HG03520 (cell line): ENCODE data around the gene HSP90AA1.
"Not testable (repeated sequence)": the region's sequence is repeated elsewhere in the genome, so short reads cannot be mapped to it uniquely, and the experiment has no call there.

Source experiments
- ATAC-seq: cut with Tn5 transposase; IDR thresholded peaks from one replicate; pipeline ENCODE4 v1.9.1; 2021; ENCODE audit warnings: mild to moderate bottlenecking, moderate library complexity; ENCODE audit not compliant: unreplicated experiment

The HSP90AA1 gene

DNA sequence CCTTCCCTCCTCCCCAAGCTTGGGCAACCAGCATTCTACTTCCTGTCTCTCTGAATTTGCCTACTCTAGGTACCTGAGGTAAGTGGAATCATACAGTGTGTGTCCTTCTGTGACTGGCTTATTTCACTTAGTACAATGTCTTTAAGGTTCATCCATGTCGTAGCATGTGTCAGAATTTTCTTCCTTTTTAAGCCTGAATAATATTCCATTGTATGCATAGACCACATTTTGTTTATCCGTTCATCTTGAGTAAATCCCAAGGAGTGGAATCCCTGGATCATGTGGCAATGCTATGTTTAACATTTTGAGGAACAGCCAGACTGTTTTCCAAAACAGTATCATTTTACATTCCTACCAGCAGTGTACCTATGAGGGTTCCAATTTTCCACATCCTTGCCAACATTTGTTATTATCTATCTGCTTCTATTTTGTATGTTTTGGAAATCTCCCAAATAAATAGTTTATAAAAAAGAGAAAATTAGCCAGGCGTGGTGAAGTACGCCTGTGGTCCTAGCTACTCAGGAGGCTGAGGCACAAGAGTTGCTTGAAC, 12.4 kb downstream of the HSP90AA1 start:
- no peak for ATAC-seq

- ATAC-seq: no peak
Observed at GRCh38 chr14:102071283-102071998, 15.4 kb downstream of the HSP90AA1 start.

DNA sequence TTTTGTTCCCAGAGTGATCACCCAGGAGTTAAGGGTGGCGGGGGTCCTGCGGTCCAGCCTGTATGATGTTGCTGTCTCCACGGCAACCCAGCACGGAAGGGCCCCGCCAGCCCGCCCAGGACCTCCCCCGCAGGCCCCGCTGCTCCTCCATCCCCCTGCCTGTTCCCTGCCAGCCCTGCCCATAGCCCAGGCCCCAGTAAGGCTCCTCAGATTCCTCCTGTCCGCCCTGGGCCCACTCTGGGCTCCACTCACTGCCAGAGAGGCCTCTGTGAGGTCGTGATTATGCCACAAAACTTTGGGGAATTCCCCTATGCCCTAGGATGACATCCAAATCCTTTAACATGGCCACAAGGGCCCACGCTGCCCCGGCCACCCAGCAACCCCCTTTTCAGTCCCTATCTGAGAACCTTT, 20.8 kb downstream of the HSP90AA1 start:
- ATAC-seq: no peak

DNA sequence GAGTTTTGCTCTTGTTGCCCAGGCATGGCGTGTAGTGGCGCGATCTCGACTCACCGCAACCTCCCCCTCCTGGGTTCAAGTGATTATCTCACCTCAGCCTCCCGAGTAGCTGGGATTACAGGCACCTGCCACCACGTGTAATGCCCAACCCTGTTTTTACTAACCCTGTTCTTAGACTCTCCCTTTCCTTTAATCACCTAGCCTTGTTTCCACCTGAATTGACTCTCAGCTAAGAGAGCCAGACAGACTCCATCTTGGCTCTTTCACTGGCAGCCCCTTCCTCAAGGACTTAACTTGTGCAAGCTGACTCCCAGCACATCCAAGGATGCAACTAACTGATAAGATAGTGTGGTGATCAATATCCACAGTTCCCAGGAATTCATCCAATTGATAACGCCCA, 22.3 kb downstream of the HSP90AA1 start:
- ATAC-seq: not testable (repeated sequence)

DNA sequence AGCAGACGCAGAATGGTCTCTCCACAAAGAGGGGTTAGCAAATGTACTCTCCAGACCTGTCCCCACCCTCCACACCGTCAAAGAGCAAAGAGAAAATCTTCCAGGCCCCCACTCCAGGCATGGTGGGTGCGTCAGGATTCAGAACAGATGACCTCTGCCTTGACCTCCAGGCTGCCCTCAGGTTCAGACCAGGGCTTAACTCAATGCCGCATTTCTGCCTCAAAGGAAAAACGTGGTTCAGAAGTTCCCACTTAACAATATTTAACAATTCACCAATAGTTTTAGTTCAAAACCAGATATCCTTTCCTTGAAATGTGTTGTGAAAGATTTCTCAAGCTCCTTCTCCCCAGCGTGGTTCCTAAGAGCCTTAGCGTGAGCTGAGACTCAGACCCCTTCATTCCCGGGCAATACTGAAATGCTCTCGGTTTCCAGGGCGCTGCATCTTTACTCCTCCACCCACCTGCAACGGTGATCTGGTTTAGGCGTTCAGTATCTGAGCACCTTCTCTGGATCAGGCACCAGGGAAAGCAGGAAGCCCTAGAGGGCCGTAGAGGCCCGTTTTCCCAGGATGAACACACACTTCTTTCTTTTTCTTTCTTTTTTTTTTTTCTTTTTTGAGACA, 22.9 kb downstream of the HSP90AA1 start:
- no peak for ATAC-seq

DNA sequence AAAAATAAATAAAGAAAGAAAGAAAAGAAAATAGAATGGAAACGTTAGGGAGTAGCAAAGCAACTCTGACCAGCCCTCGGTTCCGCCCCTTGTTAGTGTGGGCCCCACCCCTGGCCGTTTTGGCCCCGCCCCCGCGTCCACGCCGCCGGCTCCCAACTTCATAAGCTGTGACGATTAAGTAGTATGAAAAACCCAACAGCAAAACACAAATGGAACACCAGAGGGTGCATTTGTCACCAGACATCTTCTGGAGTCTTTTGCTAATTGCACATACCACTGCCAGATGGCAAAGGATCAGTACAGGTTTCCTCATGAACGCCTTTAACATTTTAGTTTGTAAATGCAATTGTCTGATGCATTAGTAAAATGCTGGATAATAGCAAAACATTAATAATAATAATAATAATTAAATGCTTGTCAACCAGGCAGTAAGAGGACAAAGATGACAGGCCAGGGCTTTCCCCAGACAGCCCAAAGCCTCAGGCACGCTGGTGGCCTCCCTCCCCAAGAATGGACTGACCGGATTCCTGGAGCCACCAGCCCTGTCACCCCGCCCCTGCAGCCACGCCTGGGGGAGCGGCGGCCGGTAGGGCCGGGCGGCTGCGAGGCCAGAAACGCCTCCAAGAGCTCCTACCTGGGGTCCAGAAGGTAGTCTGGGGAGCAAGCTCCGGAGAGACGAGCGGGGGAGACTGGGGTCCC, 23.6 kb downstream of the HSP90AA1 start:
- no peak for ATAC-seq

- no peak for ATAC-seq
Observed at GRCh38 chr14:102058961-102059360, 27.9 kb downstream of the HSP90AA1 start.

DNA sequence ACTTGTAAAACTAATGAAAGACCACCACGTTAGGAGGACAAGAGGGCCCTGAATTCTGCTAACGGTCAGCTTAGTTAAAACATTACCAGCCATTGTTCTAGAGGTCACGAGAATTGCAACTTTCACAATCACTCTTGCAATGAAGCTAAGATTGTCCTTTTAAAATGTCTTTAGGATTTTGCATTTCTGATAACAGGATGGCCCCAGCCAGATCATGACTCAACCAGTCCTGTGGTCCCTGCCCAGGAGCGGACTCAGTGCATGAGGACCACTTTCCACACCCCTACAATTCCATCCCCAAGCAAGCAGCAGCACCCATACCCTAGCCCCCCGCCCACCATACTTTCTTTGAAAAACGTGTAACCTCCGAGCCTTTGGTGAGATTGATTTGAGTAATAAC, 28.7 kb downstream of the HSP90AA1 start:
- no peak for ATAC-seq

- ATAC-seq: no peak
Observed at GRCh38 chr14:102057480-102058114, 29.2 kb downstream of the HSP90AA1 start.

DNA sequence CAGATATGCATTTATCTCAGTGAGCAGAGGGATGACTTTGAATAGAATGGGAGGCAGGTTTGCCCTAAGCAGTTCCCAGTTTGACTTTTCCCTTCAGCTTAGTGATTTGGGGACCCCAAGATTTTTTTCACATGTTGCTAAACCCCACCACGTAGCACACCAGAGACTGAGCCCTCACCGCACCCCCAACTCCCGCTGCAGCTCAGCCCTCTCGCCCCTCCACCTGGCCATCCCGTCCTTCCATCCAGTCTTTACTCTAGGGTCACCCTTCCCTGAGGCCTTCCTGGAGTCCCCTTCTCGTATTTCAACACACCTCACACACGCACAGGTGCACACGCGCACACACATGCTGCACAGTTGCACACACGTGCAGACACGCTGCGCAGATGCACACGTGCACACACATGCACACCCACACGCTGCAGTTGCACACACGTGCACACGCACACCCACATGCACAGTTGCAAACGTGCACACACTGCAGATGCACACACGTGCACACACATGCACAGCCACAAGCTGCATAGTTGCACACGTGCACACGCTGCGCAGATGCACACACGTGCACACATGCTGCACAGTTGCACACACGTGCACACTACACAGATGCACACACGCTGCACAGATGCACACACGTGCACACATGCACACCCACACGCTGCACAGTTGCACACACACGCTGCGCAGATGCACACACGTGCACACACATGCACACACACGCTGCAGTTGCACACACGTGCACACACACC, 30.0 kb downstream of the HSP90AA1 start:
- no peak for ATAC-seq

DNA sequence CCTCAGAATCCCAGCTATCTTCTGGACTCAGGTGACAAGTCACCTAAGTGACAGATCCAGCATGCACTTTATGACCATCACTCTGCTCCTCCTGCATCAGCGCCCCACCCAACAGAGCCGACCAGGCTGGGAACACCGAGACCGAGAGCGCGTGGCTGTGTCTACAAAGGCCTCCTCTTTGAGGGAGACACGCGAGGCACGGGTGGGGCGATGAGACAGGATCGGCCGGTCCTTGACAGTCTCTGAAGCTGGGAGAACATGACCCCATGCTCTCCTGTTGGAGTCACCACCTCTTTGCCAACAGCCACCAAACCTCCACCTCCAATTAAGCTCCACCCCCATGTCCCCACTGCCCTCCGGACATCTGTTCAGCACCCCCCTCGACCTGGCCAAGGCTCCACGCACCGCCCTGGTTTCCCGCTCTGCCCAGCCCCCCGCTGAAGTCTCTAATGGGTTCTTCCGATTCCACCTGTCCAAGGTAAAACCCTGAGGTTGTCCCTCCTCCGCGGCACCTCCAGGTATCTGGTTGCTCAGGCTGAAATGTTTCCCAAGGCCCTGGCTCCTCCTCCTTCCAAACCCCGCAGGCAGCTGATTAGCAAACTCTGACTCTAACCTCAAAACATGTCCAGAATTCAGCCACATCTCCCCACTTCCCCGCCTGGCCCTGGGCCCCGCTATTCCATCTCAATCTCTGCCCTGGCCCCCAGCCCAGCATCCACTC, 31.5 kb downstream of the HSP90AA1 start:
- no peak for ATAC-seq

DNA sequence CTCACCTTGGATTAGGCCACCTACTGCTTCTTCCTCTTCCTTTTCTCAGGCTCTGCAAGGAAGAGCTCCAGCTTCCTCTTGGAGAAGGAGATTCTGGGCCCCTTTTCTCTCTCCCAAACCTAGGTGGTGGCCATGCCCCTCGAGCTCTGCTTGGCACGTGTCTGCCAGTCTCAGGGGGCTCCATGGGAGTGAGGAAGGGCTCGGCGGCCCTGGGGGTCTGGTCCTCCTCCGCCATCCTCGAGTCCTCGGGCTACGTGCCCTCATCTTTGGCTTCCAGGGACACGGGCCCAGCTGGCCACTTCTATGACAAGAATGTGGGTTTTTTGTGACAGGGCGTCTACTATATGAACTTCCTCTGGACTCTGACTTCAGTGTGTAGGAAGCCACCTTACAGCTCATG, 34.3 kb downstream of the HSP90AA1 start:
- ATAC-seq: no peak

DNA sequence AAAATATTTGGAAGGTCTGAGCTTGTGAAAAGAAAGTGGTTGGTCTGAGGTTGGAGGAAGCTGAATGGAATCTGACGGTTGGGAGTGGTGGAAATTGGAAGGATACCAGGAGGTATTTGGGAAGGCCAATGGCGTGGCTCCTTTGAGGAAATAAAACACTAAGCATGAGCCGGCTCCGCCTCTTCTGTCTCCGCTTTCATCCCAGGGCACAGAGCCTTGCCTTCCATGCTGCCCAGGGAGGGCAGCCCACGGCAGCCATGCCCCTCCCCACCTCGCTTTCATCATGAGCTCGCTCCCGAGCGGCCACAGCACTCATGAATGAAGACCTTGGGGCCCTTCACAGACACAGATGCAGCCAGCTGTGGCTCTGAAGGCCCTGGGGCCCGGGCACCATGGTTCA, 36.2 kb downstream of the HSP90AA1 start:
- no peak for ATAC-seq

DNA sequence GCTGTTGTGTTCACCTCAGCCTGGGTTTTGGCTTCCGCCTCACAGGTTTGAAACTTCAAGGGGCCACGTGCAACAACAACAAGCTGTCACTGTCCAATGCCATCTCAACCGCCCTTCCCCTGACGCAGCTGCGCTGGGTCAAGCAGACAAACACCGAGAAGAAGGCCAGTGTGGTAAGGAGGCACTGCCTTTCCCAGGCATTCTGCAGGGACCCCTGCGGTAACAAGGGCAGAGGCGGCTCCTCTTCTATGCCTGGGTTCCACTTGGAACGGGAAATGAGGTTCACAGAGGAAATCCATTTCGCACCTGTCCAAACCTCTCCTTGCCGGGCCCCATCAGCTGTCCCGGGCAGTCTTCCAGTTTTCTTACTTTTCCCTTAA, 36.8 kb downstream of the HSP90AA1 start:
- ATAC-seq: no peak

DNA sequence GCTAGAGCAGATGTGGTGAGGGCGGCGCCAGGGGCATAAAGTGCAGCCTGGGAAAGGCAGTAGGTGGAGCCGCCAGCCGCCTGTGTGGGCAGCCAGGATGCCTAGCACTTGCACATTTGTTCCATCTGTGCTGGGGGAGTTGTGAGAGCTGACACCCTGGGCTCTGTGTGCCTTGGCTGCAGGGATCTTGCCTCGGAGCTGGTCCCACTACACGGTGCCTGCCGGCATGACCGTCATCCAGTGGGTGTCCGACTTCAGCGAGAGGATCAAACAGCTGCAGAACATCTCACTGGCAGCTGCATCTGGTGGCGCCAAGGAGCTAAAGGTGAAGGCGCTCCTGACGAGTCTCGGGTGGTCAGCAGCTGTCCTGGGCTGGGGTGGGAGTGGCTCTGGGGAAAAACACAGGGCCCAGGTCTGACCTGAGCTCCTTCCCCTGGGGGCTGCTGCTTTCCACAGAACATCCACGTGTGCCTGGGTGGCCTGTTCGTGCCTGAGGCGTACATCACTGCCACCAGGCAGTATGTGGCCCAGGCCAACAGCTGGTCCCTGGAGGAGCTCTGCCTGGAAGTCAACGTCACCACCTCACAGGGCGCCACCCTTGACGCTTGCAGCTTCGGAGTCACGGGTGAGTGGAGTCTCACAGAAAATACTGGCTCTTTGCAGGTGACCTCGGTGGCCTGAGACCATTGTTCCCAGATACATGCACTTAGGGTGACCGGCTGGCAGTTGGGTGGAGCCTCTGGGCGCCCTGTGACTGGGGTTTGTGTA, 37.4 kb downstream of the HSP90AA1 start:
- ATAC-seq: no peak

- ATAC-seq: no peak
Observed at GRCh38 chr14:102047808-102048540, 38.9 kb downstream of the HSP90AA1 start.

DNA sequence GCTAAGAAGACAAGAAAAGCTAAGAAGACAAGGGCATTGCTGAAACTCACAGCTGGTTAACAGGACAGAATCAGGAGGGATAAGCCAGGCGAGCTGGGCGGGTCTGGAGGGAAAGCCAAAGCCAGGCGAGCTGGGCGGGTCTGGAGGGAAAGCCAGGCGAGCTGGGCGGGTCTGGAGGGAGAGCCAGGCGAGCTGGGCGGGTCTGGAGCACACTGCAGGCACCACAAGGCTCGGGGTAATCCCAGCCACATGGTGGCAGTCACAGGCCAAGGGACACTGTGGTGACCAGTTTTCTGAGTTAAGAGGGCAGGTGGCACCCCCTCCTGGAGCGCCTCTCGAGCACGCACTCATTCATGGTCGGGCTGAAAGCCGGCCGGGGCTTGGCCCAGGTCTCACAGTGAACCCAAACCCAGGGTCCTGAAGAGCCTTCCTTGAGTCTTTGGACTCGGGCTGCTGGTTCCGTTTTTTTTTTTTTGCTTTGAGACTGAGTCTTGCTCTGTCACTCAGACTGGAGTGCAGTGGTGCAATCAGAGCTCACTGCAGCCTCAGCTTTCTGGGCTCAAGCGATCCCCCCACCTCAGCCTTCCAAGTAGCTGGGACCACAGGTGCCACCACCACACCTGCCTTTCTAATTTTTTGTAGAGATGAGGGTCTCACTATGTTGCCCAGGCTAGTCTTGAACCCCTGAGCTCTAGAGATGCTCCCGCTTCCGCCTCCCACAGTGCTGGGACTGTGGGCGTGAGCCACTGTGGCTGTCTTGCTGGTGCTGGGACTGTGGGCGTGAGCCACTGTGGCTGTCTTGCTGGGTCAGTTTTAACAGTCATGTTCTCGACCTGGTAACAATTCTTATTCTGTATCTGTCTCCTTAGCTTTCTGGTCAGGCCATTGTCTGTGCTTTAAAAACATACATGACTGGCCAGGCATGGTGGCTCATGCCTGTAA, 40.2 kb downstream of the HSP90AA1 start:
- ATAC-seq: no peak

- no peak for ATAC-seq
Observed at GRCh38 chr14:102044566-102044965, 42.3 kb downstream of the HSP90AA1 start.
